Anterior cingulate cortex (tissue), 58 donors: ENCODE measurements around the gene DNAL1.

Experiments
- DNase-seq, 58 donors: peaks; one replicate each; lab custom pipeline; 2025; lab: John Stamatoyannopoulos, UW

Gene DNAL1

DNA sequence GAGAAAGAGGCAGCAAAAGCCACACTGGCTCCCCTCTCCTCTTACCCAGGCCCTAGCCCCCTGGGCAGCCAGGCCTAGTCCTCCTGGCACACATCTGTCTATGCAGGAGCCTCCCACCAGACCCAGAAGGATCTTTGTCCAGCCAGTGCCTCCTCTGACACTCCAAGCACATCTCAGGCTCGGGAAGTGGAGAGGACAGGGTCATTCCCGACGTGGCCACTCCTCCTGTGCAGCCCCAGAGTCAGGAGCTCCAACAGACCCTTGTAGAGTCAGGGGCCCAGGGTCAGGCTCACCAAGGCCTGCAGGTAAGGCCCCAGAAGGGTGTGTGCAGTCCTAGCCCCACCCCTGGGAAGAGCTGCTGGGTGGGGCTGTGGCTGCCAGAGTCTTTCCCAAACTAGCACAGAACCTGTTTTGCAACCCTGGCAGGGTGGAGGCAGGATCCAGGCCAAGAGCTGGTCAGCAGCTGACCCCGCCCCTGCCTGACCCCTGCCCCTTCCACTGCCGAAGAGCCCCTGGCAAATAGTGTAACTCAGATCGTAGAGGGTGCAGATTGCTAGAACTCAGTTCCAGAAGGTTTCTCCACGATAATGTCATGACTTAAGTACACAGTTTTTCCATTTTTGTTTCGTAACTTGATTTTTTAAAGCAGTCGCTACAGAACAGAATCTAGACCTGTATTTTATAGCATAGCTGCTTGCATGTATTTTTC is 96.0 kb downstream of the DNAL1 start:
- peak in 2 of 58 donors; percentile 16 to 28 for DNase-seq

DNA sequence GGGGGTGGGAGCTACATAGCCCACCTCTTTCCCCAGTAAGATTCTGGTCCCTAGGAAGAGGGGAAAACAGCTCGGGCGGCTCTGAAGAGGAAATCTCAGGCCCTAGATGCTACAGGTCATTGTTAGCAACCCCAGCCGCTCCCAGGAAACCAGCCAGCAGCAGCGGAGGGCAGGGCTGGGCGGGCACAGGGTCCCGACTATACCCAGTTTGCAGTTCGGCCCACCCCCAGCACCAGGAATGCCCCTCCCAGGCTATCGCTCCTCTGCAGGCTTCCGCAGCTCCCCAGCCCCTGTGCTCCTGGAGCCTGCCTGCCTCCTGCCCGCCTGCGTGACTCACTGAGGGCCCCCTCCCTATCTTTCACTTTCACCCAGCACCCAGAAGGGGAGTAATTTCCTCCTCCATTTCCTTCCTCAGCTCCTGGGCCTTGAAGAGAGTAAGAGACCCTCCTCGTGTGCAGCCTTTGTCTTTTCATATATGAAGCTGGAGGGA is 96.6 kb downstream of the DNAL1 start:
- DNase-seq, result peak in 43 of 58 donors; percentile 17 to 82 (median 40)

DNA sequence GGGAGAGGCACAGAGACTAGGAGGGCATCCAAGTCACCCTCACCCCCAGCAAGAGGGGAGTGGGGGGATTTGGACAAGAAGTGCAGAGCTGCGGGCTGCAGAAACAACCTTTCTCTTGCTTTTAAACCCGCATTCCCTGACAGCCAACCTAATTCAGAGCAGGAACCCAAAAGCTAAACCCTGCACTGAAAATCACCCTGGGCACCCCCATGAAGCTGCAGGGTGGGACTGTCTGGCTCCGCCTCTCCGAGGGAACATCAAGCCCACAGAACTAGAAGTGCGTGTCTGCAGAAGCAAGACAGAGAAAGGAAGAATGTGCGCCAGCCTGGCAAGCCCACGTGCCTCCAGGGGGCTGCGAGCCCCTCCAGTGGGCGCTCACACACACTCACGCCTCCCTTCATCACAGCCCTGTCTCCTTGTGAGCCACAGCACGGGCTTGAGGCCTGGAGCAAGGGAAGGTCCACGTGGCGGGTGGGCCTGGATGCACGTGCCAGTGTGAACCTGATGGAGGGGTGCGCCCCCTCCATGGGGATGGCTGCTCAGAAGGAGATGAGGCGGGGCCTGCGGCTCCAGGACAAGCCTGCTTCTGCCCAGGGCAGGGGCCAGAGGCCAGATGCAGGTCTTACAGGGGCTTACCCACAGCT is 97.2 kb downstream of the DNAL1 start:
- peak in 15 of 58 donors; percentile 15 to 63 (median 41) for DNase-seq

DNA sequence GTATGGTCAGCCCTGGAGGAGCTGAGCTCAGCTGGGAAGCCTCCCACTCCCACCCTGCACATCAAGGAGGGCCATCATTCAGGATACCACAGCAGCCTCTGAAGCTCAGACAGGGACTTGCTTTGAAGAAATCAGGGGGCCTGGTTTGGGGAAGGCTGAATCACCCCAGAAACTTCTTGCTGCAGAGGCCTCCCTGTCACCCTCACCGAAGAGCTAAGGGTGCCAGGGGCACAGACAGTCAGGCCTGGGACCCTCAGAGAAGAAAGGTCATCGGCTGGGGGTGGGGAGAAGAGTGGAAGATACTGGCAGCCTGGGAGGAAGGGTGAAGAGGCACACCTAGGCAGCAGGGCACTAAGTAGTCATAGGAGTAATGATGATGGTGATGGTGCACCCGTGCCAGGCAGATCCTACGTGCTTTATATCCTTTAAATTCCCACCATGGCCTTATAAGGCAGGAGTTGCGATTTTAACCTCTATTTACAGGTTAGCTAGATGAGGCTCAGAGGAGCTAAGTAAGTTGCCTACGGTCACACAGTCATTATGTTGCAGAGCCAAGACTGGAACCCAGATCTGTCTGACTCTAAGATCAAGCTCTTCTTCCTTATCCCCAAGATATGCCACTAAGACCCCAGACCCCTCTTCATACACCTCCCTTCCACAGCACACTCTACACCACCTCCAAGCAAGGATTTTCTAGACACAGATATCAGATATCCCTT is 97.9 kb downstream of the DNAL1 start:
- no peak for DNase-seq

DNA sequence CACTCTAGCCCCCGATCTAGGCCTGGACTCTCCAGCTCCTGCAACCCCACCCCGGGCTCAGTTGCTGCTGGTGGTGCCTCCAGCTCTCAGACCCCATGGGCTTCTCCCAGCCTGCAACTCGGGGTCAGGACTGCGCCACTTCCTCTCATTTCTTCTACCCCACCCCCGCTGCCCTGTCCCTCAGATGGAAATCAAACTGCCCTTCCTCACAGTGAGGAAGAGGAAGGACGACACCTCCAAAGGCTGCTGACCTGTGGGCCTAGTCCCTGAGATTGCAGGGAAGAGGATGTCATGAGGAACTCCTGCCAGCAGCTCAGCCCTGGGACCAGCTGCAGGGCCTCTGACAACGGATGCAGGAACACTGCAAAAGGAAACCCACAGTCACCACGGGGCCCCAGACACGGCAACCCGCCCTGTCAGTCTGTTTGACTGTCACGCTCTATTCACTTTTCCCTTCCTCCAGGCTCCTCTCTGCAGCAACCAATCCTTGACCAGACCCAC is 98.7 kb downstream of the DNAL1 start:
- DNase-seq, result peak in 16 of 58 donors; percentile 11 to 31 (median 19)

DNA sequence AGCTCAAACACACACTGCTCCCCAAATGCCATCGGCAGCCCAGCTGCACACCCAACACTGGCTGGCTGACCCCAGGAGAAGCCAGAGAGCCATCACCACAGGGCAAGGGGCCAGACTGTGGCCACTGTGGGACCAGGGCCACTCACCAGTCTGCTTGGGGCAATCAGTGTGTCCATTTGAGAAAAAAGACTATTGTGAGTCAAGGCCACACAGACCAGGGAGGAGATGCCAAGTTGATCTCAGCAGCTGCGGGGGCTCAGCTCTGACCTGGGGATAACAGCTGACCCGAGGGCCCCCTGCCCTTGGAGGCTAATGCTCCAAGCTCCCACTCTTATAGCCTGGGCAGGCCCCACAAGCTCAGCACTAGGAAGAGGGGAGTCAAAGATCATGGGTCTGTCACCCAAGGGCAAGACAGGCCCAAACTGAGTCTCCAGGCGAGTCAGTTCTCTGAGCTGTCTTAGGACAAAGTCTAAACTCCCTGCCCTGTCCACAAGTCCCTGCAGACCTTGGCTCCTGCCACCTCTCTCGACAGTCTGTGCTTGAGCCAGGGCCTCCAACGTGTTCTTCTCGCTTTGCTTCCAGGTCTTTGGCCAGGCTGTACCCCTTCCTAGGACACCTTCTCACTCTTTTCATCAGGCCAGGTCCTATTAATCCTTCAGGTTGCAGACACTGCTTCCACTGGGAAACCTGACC is 99.5 kb downstream of the DNAL1 start:
- peak in 28 of 58 donors; percentile 22 to 76 (median 42) for DNase-seq

DNA sequence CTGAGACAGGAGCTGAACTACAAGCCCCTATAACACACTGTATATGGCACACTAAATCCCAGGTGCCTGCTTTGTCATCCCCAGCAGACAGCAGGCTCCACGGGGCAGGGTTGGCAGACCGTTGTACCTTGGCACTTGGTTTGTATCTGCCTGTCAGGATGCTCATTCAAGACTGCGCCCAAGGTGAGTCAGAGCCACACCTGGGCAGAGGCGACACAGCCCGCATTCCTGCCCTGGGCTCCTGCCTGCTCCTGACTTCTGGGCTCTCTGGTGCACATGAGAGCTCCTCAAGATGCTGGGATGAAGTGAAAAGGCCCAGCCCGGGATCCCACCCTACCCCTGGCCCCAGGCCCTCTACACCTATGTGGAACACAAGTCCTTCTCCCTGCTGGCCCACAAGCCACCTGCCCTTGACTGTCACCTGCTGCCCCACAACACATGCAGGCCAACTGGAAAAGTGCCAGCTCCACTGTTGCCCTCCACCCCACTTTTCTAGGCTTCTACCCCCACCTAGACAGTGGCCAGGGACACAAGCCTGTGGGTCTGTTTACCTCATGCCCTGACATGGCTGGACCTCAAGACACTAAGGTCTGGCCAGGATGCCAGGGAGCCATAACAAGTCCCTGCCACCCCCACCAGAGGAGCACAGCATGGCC is 100.2 kb downstream of the DNAL1 start:
- no peak for DNase-seq

DNA sequence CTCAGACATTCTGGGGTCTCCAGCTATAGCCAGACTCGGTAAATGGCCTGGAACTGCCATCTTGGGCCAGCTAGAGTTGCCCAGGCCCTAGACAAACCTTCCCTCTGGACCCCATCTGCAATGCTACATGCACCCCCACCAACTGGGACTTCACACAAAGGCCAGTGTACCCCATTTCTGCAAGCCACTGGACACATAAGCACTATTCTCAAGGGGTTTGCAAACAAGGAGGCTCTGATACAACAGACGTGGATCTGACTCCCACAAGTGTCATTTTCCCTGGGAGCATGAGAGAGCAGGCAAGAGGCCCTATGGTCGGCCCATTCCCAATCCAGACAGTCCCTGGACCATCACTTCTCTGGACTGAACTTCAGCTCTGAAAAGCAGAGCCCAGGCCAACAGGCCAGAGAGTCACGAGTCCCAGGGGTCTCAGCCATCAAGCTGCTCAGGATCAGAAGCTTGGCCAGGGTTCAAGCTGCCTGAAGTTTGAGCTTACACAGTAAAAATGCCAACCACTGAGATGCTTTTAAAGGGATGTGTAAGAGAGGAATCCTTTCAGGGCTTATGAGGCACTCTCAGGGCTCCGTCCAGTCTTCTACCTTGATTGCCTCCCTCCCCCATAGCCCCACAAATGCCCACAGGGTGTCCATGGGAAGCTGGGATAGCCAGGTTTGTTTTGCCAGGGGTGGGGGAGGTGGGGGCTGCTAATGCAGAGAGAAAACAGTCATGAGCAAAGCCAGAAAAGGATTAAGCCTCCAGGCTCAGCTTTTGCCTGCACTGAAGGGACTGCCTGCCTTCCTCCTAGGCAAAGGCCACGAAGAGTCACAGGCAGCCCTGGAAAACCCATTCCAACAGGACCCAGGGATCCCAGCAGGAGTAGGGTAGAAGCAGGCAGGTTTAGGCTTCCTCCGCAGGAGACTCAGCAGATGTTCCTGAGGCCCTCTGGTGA is 101.1 kb downstream of the DNAL1 start:
- no peak for DNase-seq

DNA sequence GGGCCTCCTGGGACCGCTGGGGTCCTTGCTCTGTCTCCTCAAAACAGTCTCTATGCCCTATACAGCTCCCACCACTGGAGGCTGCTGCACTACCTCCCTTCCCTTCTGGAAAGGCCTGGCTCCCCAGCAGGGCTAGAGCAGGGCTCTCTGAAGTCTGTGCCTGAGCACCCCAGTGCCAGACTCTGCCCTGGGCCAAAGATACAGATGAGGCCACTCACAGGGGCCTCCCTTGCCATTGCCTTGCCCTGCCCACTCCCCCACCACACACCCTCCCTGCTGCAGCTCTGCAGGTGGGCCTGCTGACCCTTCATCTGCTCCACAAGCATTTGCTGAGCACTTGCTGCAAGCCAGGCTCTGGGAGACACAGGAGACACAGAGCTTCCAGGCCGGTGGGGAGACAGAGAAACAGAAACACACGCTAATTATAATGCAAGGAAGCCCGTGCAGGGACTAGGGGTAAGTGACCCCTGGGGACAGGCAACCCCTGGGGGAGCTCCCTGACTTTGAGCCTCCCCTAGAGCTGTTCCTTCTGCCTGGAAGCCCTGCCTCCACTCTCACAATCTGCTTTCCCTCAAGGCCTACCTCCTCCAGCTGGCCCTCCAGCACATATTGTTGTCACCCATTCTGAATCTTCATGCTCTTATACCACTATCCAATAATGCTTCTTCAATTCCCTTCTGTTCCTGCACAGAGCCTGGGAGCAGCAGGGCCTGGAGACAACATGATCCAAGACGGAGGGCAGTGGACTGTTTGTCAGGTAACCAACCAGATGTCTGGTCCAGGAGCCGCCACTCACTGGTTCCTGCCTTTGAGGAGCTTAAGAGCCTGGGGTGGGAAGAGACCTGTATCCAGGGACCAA is 102.0 kb downstream of the DNAL1 start:
- peak in 1 of 58 donors; percentile 26 for DNase-seq

DNA sequence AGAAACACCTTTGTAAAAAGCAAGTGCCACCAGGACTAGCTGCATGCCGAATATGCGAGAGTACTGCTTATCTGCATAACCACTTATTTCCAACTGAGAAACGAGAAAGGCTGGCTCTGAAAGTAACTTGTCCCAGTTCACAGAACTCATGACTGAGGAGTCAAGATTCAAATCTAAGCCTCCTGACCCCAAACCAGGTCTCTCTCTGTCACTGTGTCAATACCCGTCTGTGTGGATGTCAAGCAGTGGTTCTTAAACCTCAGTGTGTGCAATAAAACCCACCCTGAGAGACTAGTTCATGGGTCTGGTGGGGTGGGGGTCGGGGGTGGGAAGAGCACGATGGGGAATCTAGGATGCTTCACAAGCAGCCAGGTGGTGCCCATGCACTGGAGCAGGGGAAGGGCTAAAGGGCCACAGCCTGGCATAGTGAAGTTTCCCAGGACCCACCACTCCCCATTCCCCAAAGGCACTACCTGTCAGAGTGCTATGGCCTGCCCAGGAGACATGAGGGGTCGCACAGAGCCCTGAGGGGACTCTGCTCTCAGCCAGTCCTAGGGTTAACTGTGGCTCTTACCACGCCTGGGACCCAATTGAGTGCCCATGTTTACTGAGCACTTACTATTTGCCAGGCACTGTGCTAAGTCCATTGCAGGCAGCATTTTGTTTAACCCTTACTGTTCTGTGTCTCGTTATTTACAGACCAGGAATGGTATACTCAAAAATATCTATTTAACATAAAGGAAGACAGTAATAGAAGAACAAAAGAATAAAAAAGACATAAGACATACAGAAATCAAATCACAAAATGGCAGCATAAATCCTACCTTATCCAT is 102.8 kb downstream of the DNAL1 start:
- DNase-seq, result no peak

DNA sequence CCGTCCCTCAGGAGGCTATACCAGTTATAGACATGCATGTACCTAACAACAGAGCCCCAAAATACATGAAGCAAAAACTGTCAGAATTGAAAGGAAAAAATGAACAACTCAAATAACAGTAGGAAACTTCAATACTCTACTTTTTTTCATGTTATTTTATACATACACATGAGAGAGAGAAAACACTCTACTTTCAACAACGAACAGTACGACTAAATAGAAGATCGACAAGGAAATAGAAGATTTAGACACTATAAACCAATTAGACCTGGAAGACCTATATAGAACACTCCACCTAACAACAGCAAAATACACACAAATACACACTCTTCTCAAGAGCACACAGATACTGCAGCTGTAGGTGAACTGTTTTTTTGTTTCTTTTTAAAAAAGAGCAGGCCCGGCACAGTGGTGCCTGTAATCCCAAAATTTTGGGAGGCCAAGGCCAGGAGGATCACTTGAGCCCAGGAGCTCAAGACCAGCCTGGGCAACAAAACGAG is 104.1 kb downstream of the DNAL1 start:
- no peak for DNase-seq

DNA sequence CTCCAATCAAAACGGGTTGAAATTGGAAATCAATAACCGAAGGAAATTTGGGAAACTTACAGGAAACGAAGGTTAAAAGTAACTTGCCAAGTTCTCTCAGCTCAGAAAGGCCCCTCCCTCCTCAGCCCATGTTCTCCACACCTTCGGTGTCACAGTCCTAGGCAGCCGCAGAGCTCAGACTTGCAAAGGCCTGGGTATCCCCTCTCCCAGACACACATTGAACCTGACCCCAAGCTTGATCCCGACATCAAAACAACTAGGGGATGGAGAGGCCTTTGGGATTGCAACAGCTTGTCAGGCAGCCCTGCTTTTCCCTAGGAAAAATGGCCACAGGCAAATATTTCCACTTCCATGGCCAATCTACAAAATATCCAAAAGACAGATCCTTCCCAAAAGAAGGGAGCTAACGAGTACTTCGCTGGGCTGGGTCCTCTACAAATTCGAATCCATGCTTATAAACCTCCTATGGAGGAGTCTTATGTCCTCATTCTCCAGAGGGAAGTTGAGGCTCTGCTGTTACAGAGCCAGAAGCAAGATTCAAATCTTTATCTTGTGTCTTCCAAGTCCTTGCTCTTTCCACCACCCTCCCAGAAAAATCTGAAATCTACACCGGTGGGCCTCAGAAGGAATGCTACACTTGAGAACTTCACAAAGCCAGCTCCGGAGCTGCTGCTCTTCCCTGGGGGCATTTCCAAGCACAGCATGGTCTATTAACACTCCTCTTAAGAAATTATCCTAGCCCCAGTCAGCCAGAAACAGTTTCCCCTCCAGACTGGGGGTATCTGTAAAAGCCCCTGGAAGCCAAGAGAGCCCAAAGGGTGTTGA is 105.1 kb downstream of the DNAL1 start:
- DNase-seq, result no peak

DNA sequence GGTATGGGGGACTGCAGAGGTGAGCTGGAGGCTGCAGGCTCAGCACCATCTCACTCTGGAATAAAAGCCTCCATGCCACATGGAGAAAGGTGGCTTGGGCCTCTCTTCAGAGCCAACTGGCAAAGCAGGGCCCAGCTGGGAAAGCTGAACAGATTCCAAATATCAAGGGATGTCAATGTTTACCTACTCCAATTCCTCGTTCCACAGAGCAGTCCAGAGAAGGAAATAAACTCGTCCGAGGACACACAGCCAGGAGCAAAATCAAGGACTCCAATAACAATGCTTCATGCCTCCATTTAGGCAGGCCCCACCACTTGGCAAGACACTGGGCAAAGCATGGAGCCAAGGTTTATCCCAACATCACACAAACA is 105.7 kb downstream of the DNAL1 start:
- no peak for DNase-seq

DNA sequence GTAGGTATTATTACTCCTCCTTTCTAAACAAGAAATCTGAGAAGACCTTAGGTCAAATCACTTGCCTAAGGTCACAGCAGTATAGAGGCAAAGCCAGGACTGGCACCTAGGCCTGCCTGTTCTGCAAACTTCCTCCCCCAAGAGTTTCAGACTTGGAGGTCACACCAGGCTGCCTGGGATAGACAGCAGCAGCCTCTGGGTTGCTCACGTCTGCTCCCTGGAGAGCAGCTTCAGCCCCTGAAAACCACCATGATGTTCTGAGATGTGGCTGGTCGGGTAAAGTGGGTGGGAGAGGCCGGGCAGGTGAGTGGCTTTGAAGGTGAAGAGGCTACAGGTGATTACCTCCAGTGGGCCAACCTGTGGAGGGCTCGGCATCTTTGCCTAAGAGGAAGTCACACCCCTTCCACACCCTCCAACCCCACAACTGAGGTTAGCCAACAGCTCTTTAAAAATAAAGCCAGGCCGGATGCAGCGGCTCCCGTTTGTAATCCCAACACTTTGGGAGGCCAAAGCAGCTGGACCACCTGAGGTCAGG is 106.4 kb downstream of the DNAL1 start:
- DNase-seq, result no peak

DNA sequence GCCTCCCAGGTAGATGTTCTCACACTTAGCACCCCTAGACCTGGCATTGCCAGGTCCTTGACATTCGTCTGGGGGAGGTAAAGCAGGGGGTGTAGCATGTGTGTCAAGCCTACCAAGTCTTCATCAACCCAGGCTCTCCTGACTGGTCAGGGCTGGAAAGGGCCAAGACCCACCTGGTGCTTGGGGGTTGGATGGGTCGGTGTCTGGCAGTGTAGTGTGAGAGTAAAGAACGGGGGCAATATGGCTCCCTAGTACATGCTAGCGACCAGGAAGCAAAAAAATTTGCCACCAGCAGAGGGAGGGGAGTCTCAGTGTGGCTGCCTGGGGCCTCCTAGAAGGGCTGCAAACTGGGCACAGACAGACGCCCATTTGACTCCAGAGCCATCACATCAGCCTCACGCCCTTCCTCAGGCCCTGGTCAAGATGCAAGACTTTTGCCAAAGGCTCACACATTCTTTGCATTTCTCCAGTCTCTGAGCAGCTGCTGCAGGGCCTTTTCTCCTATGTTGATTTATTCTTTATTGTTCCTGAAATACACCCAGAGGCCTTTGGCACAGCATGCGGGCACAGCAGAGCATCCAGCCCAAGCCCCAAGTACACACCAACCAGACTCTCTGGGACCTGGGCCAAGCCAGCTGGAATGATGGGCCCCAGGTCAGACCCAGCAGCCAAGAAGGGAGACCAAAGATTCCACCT is 107.7 kb downstream of the DNAL1 start:
- DNase-seq, result peak in 24 of 58 donors; percentile 9 to 61 (median 34)
